Activated T-helper 1 cell treated with anti-CD3 and anti-CD28 coated beads, Interleukin-2, amount 50 U/mL, for 16 hours (primary cell): ENCODE measurements around the gene PRPF6.

Experiments used
- DNase-seq, 2 donors: peaks; one replicate each; pipeline ENCODE4 v3.0.0-alpha.2; 2020; ENCODE audit warnings: low read depth in 1 of 2, low spot score in 1 of 2

PRPF6 gene

DNA sequence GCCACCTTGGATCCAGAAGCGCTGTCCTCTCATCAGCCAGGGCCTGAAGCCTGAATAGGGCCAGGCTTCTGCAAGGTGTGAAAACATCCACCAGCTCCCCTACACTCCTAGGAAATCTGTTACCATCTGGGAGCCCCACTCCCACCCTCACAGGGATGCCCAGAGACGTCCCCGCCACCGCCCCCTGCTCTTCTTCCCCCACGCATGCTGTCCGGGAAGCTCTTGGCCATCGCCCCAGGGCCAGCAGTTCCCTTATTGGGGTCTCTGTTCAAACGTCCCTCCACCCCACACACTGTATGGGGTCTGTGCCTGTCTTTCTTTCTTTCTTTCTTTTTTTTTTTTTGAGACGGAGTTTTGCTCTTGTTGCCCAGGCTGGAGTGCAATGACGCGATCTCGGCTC lies 94.6 kb downstream of the PRPF6 start:
- no peak for DNase-seq

DNA sequence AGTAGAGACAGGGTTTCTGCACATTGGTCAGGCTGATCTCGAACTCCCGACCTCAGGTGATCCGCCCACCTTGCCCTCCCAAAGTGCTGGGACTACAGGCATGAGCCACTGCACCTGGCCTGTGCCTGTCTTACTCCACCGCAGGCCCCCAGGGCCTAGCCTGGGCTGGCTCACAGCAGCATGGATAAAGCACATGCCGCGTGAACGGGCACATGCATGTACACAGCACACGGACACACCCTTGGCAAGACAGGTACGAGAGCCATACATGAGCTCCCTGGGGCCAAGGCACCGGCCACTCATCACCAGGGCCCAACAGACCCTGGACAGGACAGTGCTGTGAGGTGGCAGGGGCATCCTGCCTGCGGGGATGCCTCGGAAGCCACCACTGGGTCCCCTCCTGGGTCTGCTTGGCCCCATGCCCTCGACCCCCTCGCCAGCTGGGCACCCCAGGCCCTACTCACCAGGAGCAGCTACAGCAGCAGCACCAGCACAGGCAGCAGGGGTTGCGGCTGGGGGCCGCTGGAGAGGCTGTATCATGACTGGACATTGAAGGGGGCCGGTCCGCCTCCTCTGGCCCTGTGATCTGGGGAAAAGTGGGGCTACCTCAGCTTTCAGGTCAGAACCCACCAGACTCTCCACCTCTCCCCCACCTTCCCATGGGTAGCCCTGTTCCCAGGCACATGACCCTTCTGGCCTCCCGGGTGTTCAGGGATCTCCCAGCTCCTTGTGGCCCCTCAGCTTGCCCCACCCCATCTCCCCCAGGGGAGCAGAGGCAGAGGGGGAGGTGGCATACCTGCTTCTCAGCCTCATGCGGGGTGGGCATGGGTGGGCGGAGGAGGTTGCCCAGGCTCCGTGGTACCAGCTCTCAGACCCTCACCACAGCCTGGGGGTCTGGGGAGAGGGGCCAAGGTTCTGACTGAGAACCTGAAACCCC lies 95.4 kb downstream of the PRPF6 start:
- DNase-seq = no peak

DNA sequence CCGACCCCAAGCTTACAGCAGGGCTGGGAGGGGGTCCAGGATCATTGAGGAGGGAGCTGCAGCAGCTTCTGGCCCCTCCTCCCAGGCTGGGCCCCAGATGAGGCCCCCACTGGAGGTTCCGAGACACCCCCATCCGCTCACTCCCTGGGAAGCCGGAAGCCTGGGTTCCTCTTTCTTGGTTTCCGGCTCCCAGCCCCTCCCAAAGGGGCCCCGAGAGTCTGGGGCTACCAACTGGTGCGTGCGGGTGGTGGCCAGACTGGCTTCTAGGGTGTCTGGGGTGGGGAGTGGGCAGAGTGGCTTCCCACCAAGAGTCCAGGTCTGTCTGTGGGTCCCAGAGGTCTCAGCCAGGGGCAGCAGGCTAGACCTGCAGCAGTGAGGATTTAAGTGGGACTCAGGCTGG lies 96.2 kb downstream of the PRPF6 start:
- no peak for DNase-seq

DNA sequence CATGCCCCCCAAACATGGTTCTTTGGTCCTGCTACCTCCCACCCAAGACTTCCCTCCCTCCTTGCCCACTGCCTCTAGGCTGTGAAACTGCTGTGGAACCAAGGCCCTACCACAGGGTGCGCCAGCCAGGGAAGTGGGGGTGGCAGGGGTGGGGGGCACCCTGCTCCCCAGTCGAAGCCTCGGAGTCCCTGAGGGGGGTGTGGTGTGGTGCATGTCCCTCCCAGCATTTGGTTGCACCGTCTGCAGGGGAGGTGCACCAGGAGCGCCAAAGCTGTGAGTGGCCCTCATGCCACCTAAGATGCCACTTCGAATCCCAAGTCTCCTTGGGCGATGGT lies 96.6 kb downstream of the PRPF6 start:
- no peak for DNase-seq

DNA sequence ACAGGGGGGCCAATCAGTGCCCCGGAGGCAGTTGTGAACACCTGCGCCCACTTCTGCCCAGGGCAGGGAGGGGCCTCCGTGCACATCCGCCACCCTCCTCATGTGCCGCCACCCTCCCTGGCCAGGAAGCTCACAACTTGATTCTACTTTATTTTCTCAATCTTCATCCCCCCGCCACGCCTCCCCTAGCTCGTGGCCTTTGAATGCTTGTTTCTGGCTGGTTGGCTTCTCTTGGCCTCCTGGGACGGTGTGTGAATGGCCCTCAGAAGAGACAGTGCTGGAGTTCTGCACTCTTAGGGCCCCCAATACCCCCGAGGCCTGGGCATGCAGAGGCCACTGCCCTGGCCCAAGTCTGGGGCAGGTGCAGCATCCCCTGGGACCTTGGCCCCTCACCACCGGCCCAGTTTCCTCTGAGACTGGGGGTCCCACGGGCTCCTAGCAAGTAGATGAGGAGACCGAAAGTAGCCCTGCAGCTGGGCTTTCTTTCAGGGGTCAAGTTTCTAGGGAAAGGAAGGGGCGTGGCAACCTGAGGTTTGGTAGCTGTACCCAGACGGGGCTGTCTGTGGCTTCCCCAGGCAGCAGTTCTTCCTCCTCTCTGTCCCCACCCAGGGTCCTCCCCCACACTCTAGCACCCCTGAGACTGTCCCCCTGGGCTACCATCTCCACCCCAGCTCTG lies 97.1 kb downstream of the PRPF6 start:
- DNase-seq = peak; percentile 29 to 46

DNA sequence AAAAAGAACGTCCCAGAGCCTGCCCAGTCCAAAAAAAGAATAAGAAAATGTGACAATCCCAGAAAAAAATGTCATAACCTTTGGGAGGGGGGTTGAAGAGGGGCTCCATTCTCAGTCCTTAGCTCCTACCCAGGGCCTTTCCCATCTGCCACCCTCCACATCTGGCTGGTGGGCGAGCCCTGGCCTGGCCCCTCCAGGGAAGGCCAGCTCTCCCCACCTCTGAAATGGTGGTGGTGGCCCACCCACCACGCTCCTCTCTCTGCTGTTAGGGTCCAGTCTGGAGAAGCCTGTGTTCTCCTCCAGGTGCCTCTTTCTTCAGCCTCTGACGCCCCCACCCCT lies 98.0 kb downstream of the PRPF6 start:
- no peak for DNase-seq

DNA sequence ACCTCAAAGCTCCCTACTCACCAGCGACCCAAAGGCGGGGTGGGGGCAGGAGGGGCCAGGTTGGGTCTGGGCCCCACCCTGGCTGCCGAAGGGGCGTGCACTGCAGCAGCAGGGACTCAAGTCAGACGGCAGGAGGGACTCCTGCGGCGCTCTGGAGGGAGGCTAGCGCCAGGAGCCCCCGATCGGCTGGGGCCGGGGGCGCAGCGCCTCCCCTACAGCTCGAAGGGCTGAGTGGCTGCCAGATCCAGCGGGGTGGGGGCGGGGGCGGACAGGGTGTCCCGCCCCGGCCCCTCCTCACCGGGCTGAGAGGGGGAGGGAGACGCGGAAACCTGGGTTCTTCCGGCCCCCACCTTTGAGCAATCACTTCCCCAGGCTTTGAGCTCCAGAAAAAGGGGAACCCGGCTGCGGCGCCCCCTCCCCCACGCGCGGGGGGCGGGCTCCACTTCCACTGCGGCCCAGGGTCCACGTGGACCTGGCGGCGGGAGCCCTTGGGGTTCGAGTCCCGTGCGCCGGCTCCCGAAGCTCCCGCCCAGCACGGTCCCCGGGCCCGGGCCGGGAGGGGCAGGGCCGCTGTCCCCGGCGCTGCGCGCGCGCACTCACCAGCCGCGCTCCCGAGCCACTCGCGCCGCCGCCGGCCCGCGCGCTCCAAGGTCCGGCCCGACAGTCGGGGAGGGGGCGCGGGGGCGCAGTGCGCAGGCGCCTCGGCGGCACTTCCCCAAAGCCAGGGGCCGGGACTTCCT lies 98.5 kb downstream of the PRPF6 start, which contains the start of gene RGS19:
Gene RGS19, minus strand, starts transcription at position 246 of the 740 bp plus-strand sequence. CDS start 2,632 bp downstream, outside the sequence.
- DNase-seq = peak; percentile 36 to 52

DNA sequence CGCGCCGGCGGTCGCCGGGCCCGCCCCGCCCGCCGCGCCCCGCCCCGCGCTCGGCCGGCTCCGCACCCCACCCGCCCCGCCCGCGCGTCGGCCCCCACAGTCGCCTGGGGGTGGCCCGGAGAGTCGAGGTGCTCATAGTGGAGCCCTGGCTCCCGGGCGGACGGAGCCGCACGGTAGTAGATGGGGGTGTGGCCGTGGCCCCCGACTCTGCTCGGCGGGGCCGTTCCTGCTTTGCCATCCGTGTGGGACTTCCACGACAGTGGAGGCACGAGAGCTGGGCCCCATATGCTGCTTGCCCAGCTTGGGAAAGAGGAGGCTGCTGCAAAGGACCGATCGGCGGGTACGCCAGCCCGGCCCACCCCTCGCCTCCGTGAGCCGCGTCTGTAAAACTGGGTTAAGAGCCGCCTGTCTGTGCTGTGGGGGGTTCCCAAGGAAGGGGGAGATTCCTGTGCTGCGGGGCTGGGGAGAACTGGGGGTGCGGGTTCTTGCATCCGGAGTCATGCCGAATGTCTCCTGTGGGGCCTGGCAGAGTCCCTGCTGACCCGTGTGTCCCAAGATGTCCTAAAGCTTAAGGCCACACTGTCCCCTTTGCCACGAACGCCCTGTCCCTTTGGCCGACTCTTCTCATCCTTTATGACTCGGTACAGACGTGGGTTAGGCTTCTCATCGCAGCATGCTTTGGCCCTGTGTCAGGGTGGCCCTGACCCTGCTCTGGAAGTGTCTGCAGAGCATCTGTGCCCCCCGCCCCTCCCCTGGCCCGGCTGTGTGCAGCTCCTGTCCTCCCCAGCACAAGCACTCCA lies 99.3 kb downstream of the PRPF6 start, which contains the start of gene OPRL1:
Gene OPRL1, plus strand, starts transcription at position 70 of the 800 bp plus-strand sequence. CDS start 12,639 bp downstream, outside the sequence.
- DNase-seq = no peak

DNA sequence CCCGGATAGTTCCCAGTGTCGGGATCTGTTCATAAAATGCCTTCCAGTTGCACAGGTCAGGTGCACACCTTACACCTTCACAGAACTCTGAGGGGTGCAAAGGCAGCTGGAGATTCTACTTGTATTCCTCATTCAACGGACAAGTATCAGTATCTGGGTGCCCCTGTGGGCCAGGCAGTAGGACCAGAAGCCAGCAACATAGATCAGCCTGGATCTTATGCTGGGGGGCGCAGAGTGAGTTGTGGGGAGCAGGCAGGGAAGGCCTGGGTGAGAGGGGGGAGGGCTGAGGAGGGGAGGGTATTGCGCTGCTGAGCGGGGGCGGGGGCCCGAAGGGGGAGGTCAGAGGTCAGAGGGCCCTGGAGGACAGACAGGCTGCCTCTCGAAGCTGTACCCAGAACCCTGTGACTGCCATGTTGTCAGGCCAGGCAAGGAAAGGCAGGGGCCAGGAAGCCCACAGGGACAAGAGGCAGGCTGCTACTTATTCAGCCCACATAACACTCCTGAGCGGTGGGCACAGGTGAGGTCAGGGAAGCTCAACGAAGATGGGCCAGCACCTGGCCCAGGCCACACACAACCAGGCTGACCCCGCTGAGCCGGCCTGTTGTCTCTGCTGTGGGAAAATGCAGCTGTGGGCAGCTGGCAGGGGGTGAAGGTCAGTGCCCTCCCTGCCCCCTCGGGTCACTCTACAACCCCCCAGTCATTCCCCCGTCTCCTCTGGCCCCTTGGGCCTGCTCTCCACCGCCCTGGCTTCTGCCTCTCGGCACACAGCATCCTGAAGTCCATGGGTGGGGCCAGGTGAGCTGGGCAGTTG lies 100.1 kb downstream of the PRPF6 start:
- no peak for DNase-seq

DNA sequence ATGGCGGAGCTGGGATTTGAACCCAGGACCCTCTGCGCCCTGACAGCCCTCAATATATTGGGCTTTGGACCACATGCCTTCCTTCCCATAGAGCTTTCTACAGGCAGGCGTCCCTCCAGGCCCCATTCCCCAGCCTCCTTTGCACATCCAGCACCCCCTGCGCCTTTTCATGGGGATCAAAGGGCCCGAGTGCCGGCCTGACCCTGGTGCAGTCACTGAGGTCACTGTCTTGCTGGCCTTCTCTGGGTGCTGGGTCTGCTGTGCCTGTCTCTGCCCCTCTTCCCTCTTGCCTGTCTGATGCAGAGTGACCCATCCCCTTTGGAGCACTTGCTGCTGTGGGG lies 100.7 kb downstream of the PRPF6 start:
- no peak for DNase-seq

DNA sequence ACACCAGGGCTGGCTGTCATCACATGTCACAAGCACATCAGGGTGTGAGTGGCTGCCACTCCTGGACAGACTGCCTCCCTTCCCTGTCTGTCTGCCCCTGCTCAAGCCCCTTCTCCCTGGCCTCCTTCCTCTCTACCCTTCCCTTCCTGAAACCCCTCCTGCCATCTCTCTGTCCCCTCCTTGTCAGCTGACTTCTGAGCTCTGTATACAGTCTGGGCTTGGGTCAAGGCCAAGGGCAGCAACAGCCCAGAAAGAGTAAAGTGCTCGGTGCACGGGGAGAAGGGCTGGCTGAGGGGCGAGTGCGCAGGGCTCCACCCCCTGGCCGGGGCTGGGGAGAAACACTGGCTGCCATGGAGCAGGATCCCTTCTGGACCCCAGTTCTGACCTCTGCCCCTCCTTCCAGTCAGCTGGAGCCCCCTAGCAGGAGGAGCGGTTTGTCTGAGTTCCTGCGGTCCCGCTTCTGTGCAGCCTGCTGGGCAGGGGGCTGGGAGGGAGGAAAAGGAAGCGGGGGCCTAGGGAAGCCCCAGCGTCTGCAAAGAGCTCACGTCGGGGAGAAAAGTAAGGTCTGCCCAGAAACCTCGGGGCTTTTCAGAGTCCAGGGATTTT lies 101.3 kb downstream of the PRPF6 start:
- DNase-seq = no peak
